PFSK-1 (cell line): Measurements from ENCODE around the gene CCDC112.

ENCODE experiments used
- SIN3A ChIP-seq: IDR thresholded peaks from 2 replicates; pipeline ENCODE4 v1.6.1; 2012; ENCODE audit warnings: mild to moderate bottlenecking, low read length, moderate library complexity, borderline replicate concordance; ENCODE audit not compliant: insufficient read depth
- TAF1 ChIP-seq: IDR thresholded peaks from 2 replicates; pipeline ENCODE4 v1.6.1; 2012; ENCODE audit warnings: low read length, control low read depth, borderline replicate concordance; ENCODE audit not compliant: insufficient read depth

- TF ChIP-seq SIN3A (no peak), TAF1 (no peak)
Measured at GRCh38 chr5:115317320-115317719, 20.9 kb upstream of the CCDC112 start.
